Measurements from ENCODE around the gene SCML2.

DNA sequence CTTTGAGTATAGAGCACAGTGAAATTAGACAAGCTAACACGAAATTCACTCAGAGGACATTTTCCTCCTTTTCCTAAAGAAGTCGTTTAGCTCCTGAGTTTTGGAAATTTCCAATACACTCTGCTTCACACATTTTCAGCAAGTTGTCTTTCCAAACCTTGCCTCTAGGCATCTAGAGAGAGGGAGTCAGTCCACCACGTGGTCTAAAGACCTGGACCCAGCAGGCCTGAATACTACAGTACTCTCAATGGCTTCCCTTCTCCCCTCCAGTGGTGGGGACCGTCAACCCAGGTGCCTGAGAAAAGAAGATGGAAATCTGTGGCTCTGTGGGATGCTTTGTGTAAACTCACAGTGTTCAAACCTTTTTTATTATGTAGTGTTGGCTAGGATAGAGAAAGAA lies 13.9 kb upstream of the SCML2 start:
- no peak for TF ChIP-seq POLR2AphosphoS5 (IDR thresholded peaks at IDR 0.05)
- no peak for TF ChIP-seq POLR2A (IDR thresholded peaks at IDR 0.05)
- TF ChIP-seq, protein P1, sequence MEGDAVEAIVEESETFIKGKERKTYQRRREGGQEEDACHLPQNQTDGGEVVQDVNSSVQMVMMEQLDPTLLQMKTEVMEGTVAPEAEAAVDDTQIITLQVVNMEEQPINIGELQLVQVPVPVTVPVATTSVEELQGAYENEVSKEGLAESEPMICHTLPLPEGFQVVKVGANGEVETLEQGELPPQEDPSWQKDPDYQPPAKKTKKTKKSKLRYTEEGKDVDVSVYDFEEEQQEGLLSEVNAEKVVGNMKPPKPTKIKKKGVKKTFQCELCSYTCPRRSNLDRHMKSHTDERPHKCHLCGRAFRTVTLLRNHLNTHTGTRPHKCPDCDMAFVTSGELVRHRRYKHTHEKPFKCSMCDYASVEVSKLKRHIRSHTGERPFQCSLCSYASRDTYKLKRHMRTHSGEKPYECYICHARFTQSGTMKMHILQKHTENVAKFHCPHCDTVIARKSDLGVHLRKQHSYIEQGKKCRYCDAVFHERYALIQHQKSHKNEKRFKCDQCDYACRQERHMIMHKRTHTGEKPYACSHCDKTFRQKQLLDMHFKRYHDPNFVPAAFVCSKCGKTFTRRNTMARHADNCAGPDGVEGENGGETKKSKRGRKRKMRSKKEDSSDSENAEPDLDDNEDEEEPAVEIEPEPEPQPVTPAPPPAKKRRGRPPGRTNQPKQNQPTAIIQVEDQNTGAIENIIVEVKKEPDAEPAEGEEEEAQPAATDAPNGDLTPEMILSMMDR (IDR thresholded peaks at IDR 0.05) = no peak
